Dedifferentiated amniotic fluid mesenchymal stem cell (primary cell): ENCODE measurements around the gene SMAD6.

Experiments used
- DNase-seq: peaks from one replicate; pipeline ENCODE4 v3.0.0-alpha.2; 2016; ENCODE audit errors: extremely low spot score

The SMAD6 gene

DNA sequence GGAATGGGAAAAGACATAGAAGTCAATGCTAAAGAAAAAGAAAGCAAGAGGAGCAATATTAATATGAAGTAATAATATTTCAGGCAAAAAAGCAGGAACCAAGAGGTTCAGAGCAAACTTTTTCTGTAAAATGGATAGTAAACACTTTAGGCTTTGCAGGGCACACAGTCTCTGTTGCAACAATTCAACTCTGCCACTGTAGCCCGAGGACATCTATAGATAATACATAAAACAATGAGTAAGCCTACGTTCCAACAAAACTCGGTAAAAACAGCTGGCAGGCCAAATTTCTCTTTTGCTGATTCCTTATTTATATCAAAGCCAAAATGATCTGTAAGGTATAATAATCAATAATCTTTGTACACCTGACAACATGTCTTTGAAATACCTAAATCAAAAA, 56.8 kb downstream of the SMAD6 start:
- DNase-seq: no peak

DNA sequence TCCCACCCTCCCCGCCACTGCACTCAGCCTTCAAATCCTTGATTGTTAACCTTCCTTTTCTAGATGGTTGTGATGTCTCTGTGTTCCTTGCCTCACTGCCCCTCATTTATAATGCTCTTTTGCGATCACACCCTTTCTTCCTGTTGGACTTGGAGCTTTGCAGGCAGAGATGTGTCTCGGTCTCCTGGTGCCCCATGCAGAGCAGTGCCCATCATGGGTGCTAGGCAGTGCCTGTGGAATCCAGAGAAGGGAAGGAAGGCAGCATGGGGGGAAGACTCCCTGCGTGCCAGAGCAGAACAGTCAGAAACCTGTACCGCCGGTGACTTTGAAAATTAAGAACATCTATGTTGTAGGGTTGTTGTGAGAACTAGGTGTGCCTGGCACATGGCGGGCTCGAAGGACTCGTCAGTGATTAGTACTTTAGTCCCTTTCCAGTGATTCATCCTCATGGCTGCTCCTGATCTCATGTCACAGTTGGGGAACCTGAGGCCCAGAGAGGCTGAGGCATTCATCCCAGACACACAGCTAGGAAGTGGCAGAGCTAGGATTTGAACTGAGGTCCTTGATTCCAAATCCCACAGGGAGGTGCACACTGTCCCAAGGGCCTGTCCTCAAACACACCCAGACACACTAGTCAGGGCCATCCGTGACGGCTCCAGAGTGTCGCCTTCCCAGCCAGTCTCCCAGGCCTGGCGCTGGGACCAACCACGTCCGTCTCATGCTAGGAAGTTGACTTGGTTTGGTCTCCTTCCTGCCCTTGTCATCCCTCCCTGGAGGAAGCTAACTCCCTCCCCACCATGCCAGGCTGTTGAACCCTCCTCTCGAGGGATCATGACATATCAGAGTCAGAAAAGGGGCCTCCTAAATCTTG, 58.3 kb downstream of the SMAD6 start:
- DNase-seq: no peak

DNA sequence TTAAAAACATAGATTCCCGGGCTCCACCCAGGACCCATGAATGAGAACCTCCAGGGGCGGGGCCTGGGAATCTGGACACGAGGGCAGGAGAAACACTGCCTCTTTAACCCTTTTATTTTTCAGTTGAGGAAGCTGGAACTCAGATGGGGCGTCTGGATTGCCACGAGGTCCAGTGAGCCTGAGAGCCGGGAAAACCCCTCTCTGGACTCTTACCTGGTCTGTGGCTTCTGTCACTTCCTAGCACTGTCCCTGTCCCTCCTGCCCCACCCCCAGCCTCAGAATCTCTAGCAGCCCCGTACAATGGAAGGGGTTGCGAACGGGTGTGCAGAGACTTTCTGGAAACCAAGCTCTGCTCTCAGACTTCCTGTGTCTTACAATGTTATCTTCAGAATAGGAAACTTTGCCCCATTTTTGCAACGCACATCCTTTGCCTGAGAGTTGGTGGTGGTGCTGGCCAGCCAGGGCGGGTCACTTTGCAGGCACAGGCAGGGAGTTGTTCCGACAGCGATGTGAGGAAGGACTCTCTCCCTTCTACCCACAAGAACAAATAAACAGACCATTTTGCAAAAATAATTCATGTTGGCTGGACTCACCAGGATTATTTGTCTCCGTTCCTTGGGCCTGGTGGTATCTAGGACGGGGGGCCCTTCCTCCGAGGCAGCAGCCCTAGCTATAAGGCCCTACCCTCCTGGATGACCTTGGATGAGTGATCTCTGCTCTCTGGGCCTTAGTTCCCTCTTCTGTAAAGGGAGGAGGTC, 59.1 kb downstream of the SMAD6 start:
- DNase-seq: no peak

DNA sequence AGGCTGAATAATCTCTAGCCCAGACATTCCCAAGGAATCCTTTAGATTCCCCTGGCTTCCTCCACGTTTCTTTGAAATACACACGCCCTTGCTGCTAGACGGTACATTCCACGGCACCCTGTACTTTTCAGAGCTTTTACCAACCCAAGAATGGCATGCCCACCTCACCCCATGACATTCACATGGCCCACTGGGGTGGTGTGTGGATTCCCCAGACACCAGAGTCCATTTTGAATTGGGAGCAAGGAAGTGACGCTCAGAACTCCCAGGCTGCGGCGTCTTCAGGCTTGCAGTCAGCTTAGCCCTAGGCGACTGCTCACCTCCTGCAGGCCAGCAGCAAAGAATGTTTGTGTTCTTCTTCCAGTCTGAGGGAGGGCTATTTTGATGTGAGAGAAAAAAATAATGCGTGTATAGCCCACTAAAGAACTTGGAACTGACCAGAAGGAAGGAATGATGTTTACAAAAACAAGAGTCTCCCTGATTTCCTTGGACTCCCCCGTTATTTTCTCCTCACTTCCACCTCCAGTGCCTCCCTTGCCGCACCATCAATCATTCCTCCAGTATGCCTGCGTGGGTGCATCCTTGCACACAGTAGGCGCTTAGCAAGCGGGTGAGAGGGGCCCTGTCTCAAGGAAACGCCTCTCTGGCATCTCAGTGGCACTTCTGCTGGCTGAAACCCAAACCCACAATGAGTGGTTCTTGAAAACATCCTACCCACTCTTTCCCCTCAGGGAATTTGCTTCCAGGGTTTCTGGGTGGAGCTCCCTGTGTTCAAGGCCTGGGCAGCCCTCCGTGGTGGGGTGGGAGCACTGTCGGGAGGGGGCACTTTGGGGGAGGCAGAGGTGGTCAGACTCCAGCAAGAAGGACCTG, 59.9 kb downstream of the SMAD6 start:
- peak; percentile 55 for DNase-seq

DNA sequence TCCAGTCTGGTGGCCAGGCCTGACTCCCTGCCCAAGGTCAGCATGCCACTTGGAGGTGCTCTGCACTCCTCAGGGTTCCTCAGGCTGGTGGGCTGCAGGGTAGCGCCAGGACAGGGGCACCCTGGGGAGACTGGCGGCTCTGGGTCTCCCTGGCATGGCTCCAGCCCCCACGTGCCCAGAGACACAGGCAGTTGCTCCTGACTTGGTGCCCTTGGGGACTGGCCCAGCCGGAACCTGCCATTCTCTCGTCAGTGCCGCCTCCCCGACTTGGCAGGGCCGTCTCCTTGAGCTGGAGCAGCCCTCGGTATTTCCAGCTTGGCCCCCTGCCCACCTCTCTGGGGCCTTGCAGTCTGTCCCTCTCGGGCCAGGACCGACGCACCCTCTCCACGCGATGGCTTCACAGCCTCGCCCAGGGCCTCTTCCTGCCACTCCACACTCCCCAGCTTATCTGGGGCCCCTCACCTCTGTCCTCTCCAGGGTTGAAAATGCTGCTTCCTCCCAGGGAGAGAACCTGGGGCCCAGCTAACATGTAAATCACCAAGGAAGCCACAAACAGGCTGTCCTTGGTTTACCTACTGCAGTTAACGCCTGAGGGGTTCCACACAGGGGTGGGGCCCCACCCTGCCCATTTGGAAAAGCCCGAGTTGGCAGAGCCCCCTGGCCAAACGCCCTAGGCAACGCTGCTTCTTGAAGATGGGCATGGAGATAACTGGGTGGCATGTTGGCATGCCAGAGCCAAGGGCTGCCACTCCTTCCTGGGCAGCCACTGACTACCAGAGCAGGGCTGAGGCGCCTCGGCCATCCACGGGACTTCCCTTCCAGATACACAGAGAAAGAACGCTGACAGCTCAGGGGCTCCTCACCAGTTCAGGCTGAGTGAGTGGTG, 61.4 kb downstream of the SMAD6 start:
- no peak for DNase-seq

DNA sequence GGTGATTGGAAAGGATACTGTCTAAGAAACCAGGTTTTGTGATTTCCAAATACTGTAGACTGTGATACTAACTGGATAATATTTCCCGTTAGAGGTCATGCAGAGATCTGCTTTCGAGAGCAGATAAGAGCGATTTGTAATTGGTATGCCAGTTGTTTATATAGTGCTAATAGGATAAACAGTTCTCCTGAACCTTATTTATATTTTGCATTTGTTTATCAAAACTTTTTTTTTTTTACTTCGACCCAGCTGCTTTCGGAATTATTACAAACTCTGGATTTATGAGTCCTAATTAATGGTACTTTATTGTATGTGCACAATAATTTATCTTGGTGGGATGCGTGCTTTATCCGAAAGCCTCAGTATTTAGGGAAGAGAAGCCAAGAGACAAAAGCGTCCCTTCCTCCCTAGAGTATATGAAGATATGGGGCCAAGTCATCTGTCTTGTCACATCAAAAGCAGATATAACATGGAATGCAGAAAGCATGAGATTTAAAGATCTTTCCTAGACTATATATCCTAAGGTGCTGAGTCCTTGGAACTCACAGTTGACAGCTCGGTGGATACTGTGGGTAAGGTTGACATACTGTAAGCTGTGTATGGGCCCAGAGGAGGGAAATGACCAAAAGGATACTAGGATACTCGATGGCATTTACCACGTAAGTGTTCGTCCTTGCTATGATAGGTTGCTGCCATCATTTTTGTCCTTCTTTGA, 62.2 kb downstream of the SMAD6 start:
- DNase-seq: no peak

DNA sequence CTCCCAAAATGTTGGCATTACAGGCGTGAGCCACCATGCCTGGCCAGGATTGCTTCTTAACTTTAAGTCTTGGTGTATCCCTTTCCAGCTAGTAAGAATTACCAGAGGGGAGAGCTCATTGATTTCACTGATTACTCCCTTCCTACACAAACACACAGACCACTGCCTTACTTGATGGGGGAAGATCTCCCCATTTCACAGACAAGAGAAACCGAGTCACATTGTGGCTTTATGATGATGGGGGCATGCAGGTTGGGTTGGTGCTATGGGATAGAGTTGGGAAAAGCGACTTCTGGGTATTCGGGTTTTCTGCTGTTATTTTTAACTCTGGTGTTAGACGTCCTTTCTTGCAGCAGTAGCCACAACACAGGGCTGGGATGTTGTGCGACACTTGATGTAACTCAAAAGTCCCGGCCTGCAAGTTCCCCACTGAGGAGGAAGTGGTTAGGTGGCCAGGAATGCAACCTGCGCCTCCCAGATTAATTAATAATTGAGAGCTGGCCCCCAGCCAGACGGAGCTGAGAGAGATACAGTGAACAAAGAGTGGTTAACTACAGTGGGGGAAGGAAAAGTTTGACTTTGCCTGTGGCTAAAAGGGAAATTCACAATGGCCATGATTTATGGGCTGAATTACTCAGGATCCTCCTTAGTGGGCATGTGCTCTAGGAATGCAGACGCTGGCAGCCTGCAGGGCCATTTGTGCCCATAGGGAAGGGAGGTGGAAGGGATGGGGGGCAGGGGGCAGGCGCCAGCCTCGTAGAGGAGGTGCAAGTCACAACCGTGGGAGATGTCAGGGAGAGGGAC, 63.6 kb downstream of the SMAD6 start:
- no peak for DNase-seq

DNA sequence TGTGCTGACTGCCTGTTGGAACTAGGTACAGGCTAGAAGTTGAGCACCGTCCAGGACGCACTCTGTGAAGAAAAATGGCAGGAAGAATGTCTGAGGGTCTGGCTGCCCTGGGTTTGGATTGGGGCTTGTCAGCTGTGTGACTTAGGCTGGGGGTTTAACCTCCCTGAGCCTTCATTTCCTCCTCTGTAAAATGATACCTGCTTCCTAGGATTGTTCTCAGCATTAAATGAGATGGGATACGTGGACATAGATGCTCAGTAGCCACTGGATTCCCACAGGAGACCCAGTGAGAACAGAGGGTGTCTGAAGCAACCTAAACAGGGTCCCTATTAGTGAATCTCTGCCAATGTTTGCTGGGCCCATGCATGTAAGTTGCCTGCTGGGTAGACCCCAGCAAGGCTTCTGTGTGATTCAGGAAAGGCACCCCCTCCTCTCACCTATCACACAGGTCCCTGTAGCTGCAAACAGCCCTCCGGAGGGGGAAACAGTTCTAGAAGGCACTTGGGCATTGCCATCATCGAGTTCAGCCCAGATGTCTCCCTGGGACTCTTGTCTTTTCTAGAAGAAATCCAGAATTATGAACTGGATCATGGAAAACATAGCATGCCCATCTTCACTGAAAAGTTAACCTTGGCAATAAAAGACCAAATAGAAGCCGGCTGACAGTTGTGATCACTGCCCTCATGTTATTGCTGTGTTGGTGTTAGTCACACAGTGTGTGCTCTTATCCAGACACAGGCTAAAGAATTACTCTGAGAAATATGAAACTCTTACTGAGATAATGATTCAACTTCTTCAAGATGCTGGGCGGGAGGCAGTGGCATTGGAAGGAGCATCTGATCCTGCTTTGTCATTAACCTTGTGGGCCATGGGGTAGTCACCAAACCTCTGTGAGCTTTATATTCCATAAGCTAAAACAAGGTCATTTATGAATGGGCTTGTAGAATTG, 64.5 kb downstream of the SMAD6 start:
- peak; percentile 70 for DNase-seq

DNA sequence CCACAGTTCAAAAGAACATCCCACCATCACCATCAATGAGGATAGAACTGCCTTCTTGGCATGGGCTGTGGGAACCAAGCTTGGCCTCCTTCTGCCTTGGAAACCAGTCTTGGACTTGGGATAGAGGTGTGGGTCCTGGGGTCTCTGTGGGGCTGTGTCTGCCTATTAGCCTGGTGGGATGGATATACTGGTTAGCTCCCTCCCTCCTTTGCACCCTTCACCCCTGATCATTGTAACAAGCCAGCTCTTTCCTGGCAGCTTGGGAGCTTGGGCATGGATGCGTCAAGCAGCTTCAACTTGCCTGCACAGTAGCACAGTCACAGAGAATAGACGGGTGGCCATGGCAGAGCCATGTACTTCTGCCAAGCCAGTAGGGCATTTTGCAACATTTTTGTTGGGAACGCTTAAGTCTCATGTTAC, 65.2 kb downstream of the SMAD6 start:
- no peak for DNase-seq

DNA sequence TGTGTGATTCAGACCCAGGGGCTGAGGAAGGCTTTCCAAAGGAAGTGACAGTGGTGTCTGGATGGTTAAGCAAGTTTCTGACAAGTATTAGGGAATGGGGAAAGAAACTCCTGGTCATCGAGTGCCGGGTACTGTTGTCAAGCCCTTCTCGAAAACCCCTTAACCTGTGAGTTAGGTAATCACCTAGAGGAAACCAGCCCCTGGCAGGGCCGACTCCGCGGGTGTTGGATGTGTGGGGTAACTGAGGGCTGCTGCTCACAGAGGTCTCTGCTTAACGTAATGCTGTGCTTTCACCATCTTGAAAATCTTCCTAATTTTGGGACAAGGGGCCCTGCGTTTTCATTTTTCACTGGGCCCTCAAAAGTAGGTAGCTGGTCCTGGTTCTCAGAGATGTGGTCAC, 67.0 kb downstream of the SMAD6 start:
- DNase-seq: no peak

DNA sequence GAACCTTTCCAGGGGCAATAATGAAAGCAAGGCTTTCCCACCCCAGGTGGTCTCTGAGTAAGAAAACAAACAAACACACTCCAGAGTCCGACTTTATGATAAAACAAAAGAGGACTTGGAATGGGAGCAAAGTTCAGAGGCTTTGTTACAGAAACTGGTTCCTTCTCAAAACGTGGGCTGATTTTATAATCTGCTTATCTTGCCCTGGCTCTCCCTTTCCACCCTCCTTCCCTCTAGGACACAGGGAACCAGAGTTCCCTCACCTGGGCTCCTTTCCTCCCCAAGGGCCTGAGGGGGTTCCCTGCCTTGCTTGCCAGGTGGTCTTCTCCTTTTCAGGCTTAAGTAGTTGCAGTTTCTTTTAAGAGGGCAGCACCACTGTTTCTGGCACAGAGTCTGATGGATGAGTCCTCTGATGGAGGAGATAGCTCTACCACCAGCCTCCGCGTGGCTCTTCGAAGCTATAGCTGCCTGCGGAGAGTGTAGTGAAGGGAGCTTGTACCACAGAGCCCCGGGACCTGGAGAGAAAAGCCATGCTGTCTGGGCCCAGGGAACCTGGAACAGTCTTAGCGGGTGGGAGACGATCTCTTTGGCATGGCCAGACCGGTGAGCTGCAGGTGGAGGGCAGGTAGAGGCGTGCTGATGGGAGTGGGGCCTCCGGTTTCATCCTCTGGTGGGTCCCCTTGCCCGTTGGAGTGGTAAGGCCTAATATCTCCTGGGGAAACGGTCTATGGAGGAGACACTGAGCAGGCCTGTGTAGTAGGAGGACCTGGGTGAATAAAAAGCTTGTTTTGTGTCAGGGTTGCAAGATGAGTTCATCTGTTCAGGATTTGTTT, 68.7 kb downstream of the SMAD6 start:
- no peak for DNase-seq

DNA sequence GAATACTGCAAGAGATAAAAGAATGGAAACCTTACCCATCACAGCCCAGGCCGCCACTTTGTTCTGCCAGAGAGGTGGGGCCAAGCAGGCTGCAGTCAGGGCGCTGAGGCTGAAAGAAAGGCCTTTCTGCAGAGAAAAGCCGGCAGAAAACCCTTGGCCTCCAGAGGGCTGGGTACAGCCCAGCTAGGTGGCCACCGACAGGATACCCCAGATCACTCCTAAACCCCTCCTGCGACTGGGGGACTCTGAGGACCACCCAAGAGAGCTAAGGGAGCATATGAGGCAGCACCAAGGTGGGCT, 69.3 kb downstream of the SMAD6 start:
- no peak for DNase-seq

DNA sequence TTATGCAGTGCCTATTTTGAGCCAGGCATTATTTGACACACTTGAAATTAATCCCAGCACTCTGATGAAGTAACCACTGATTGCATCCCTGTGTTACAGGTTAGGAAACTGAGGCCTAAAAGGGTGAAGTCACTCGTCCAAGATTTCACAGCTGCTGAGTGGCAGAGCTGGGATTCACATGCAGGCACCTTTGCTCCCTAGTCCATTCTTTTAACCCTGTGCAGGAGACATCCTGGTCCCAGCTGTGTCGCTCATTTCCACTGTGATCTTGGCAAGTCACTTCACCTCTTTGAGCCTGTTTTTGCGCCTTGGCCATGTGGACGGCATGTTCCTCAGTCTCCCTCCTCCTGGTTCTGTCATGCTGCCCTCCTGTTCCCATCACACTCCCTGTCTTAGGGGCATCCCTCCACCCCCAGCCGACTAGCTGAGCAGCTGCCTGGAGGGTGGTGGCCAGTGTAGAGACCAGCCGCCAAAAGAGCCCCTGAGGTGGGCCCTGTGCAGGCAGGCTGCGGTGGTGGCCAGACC, 70.6 kb downstream of the SMAD6 start:
- DNase-seq: no peak

DNA sequence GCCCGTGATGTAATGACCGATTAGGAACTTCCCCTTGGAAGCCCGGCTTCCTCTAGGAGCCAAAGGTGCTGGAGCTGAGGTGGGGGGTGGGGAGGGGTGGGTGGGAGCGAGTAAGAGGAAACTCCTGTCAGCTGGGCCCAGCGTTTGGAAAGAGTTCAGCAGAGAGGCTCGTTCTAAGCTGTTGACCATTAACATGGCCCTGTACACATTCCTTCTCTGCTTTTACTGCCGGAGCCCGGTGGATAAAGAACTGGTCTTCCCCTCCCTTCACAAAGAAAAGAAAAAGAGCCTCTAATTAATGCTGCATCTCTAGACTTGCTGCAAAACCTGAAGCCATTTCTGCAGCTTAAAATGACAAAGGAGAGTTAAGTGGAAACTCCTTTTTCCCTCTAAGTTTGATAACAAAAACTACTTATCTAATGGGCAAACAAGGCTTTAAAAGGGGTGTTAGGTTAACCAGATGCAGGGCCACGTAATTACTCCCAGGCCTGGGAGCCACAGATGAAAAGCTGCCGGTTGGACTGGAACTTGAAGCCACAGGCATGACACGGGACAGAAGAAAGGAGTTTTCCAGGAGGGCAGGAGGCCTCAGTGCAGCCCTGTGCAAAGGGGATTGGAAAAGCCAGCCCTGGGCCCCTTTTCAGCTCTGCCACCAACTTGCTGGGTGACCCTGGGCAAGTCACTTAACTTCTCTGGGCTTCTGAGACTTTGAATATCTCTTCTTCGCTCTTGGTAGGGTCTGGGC, 71.3 kb downstream of the SMAD6 start:
- DNase-seq: no peak

DNA sequence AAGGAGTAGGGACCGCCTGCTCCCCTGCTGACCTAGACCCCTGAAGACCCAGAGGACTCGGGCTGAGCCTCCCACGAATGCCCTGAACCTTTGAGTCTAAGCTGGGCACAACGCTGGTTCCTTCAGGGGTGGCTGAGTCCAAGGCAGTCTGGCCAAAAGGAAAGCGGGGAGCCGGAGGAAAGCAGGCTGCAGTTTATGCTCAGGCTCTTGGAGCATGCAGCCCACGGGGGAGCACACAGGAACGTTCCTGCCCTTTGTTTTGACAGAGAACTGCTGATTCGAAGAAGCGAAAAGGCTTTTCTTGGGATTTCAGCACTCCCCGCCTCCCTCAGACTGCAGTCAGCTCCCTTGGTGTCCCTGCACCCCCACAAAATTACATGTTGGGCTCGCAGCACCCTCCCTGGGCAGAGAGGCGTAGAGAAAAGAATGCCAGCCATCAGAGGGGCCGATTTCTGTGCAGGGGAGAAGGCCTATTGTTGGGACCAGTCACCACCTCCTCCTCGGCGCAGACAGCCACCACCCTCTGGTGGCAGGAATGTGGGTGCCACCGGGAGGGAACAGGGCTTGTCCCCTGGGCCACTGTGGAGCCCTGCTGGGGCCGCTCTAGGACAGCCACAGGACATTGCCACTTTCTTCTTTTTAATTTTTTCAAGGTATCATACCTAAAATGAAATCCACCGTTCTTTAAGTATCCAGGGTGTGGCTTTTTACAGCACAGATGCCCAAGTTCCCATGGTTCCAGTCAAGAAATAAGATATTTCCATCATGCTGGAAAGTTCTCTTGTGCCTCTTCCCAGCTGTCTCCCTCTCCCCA, 72.2 kb downstream of the SMAD6 start:
- DNase-seq: peak; percentile 58
